WTC11 (cell line): Measurements from ENCODE around the gene CPNE5. TPM values are rescaled to one million over a fixed set of nuclear protein-coding genes. Genes with fewer than 3 reads are reported as not detected.
A peak's percentile ranks its signal among the peaks of the same experiment; 100 is the strongest.

ENCODE experiments used
- ATAC-seq: fragments of 200-7000 bp; cut with Tn5 transposase; 2 replicates; pipeline ENCODE4 v1.10.0; 2021; ENCODE audit warnings: mild to moderate bottlenecking, moderate library complexity
- CTCF ChIA-PET: fragments of 300-600 bp; sonication (Branson Sonifier 250); formaldehyde crosslinking; loops from one replicate; lab custom pipeline; 2021; ENCODE audit warnings: antibody characterized with exemption; lab: Charles Lee
- POLR2A ChIA-PET: fragments of 350-600 bp; sonication (Branson Sonifier 250); formaldehyde crosslinking; loops from one replicate; lab custom pipeline; 2021; ENCODE audit warnings: antibody characterized with exemption; lab: Charles Lee
- DNase-seq: peaks from one replicate; pipeline ENCODE4 v3.0.0; 2021; ENCODE audit warnings: low spot score
- H3K27ac Mint-ChIP-seq: 2 replicates; pipeline ENCODE4 v1.8.0; 2021; ENCODE audit warnings: mixed read lengths
- H3K27me3 Mint-ChIP-seq: 2 replicates; pipeline ENCODE4 v1.8.0; 2021; ENCODE audit warnings: low read depth, mild to moderate bottlenecking, moderate library complexity, mixed read lengths
- H3K36me3 Mint-ChIP-seq: 2 replicates; pipeline ENCODE4 v1.8.0; 2021; ENCODE audit warnings: mixed read lengths
- H3K4me1 Mint-ChIP-seq: 2 replicates; pipeline ENCODE4 v1.8.0; 2022; ENCODE audit warnings: mixed read lengths
- H3K4me3 Mint-ChIP-seq: 2 replicates; pipeline ENCODE4 v1.8.0; 2021; ENCODE audit warnings: mild to moderate bottlenecking, moderate library complexity, mixed read lengths
- H3K9me3 Mint-ChIP-seq: 2 replicates; pipeline ENCODE4 v1.8.0; 2021; ENCODE audit warnings: mixed read lengths
- ATF1 ChIP-seq: sonication (generic); formaldehyde crosslinking; IDR thresholded peaks from 2 replicates; pipeline ENCODE4 v1.8.1; 2023; ENCODE audit warnings: mild to moderate bottlenecking, moderate library complexity, missing genetic modification reagents
- ELF4 ChIP-seq: sonication (generic); formaldehyde crosslinking; IDR thresholded peaks from 2 replicates; pipeline ENCODE4 v1.8.1; 2022; ENCODE audit warnings: low read depth, mild to moderate bottlenecking, moderate library complexity, missing genetic modification reagents
- EMX1 ChIP-seq: fragments of 250-450 bp; sonication (Bioruptor Pico); IDR thresholded peaks from 2 replicates; pipeline ENCODE4 v1.8.0; 2021; ENCODE audit warnings: mild to moderate bottlenecking
- GTF2I ChIP-seq: fragments of 250-450 bp; sonication (Bioruptor Pico); conservative IDR thresholded peaks from 2 replicates; pipeline ENCODE4 v1.4.0; 2021; ENCODE audit warnings: mild to moderate bottlenecking
- NFYB ChIP-seq: sonication (generic); formaldehyde crosslinking; conservative IDR thresholded peaks from 2 replicates; pipeline ENCODE4 v1.8.0; 2022; ENCODE audit warnings: low read depth, missing genetic modification reagents
- NR3C1 ChIP-seq: sonication (generic); formaldehyde crosslinking; conservative IDR thresholded peaks from 2 replicates; pipeline ENCODE4 v1.8.1; 2023; ENCODE audit warnings: low read depth, mild to moderate bottlenecking, missing genetic modification reagents
- PRDM15 ChIP-seq: sonication (generic); formaldehyde crosslinking; IDR thresholded peaks from 2 replicates; pipeline ENCODE4 v1.8.0; 2022; ENCODE audit warnings: missing genetic modification reagents
- ZNF121 ChIP-seq: sonication (generic); formaldehyde crosslinking; IDR thresholded peaks from 2 replicates; pipeline ENCODE4 v1.8.0; 2023; ENCODE audit warnings: missing genetic modification reagents
- ZNF232 ChIP-seq: sonication (generic); formaldehyde crosslinking; IDR thresholded peaks from 2 replicates; pipeline ENCODE4 v1.8.0; 2022; ENCODE audit warnings: mild to moderate bottlenecking, missing genetic modification reagents
- ZNF263 ChIP-seq: sonication (generic); formaldehyde crosslinking; IDR thresholded peaks from 2 replicates; pipeline ENCODE4 v1.8.1; 2022; ENCODE audit warnings: low read depth, mild to moderate bottlenecking, moderate library complexity, missing genetic modification reagents
- ZNF423 ChIP-seq: fragments of 250-450 bp; sonication (Bioruptor Pico); IDR thresholded peaks from 2 replicates; pipeline ENCODE4 v2.1.2; 2022; ENCODE audit warnings: mild to moderate bottlenecking, moderate library complexity
- total RNA-seq: library from RNA; stranded (reverse); gene quantifications from 3 replicates; pipeline ENCODE4 v1.2.3, GENCODE V29; 2021
- TF ChIP-seq, protein P1 (sequence below): sonication (generic); formaldehyde crosslinking; IDR thresholded peaks from 2 replicates; pipeline ENCODE4 v1.8.1; 2023; ENCODE audit warnings: mild to moderate bottlenecking, missing genetic modification reagents, moderate library complexity
- TF ChIP-seq, protein P2 (sequence below): sonication (generic); formaldehyde crosslinking; IDR thresholded peaks from 2 replicates; pipeline ENCODE4 v1.8.1; 2022; ENCODE audit warnings: low read depth, mild to moderate bottlenecking, moderate library complexity, missing genetic modification reagents, borderline replicate concordance
- TF ChIP-seq, protein P3 (sequence below): sonication (generic); formaldehyde crosslinking; IDR thresholded peaks from 2 replicates; pipeline ENCODE4 v1.8.0; 2022; ENCODE audit warnings: mild to moderate bottlenecking, missing genetic modification reagents
- TF ChIP-seq, protein P4 (sequence below): fragments of 200-600 bp; IDR thresholded peaks from 2 replicates; pipeline ENCODE4 v1.8.0; 2022; ENCODE audit warnings: antibody characterized with exemption

The CPNE5 gene
- total RNA-seq, 1 experiment from 2014 or later = 0.44 TPM

- no peaks in the 10 kb centered on the region for H3K9me3 Mint-ChIP-seq
- DNase-seq = no peak
- H3K4me1 Mint-ChIP-seq = no peaks in the 10 kb centered on the region
- CTCF ChIA-PET = no interaction called here
- no peak overlapping the region for H3K27ac Mint-ChIP-seq
- TF ChIP-seq NFYB (no peak), GTF2I (0 out of 2 replicates have a peak, but pooled peaks have one; percentile 15), ZNF121 (CRISPR knock-in tag) (no peak), ATF1 (no peak)
- TF ChIP-seq, all 79 proteins: peak for 1
- Mint-ChIP-seq H3K36me3 (no peaks in the 10 kb centered on the region), H3K27me3 (no peaks in the 10 kb centered on the region), H3K4me3 (no peak overlapping the region)
- POLR2A ChIA-PET = no interaction called here
- no peak for ATAC-seq
Measured at GRCh38 chr6:36739947-36740817, 99.1 kb downstream of the CPNE5 start.

DNA sequence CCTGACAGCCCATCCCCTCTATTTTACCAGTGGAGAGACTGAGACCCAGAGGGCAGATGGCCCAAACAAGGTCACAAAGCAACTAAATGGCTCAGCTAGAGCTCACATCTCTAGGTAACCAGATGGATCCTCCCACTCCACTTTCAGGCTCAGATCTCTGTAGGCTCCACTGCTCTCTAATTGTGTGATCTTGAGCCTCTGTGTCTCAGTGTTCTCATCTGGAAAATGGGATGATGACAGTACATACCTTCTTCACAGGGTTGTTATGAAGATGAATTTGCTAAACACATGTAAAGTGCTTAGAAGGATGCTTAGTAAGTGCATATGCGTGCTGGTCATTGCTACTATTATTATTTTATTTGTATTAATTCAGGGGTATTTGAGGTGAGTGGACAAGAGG, 101.1 kb downstream of the CPNE5 start:
- DNase-seq (no peak), ATAC-seq (no peak)
- ChIA-PET POLR2A (no interaction called here), CTCF (no interaction called here)
- no peak for TF ChIP-seq NR3C1 (CRISPR knock-in tag)
- TF ChIP-seq EMX1 (CRISPR knock-in tag) = no peak
- TF ChIP-seq, protein P1, sequence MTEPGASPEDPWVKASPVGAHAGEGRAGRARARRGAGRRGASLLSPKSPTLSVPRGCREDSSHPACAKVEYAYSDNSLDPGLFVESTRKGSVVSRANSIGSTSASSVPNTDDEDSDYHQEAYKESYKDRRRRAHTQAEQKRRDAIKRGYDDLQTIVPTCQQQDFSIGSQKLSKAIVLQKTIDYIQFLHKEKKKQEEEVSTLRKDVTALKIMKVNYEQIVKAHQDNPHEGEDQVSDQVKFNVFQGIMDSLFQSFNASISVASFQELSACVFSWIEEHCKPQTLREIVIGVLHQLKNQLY = no peak
- TF ChIP-seq, protein P2, sequence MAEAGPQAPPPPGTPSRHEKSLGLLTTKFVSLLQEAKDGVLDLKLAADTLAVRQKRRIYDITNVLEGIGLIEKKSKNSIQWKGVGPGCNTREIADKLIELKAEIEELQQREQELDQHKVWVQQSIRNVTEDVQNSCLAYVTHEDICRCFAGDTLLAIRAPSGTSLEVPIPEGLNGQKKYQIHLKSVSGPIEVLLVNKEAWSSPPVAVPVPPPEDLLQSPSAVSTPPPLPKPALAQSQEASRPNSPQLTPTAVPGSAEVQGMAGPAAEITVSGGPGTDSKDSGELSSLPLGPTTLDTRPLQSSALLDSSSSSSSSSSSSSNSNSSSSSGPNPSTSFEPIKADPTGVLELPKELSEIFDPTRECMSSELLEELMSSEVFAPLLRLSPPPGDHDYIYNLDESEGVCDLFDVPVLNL (CRISPR knock-in tag) = no peak
- TF ChIP-seq ELF4 = no peak
- TF ChIP-seq, protein P3, sequence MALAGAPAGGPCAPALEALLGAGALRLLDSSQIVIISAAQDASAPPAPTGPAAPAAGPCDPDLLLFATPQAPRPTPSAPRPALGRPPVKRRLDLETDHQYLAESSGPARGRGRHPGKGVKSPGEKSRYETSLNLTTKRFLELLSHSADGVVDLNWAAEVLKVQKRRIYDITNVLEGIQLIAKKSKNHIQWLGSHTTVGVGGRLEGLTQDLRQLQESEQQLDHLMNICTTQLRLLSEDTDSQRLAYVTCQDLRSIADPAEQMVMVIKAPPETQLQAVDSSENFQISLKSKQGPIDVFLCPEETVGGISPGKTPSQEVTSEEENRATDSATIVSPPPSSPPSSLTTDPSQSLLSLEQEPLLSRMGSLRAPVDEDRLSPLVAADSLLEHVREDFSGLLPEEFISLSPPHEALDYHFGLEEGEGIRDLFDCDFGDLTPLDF (CRISPR knock-in tag) = no peak
- no peak for TF ChIP-seq ZNF232 (CRISPR knock-in tag)
- TF ChIP-seq, protein P4, sequence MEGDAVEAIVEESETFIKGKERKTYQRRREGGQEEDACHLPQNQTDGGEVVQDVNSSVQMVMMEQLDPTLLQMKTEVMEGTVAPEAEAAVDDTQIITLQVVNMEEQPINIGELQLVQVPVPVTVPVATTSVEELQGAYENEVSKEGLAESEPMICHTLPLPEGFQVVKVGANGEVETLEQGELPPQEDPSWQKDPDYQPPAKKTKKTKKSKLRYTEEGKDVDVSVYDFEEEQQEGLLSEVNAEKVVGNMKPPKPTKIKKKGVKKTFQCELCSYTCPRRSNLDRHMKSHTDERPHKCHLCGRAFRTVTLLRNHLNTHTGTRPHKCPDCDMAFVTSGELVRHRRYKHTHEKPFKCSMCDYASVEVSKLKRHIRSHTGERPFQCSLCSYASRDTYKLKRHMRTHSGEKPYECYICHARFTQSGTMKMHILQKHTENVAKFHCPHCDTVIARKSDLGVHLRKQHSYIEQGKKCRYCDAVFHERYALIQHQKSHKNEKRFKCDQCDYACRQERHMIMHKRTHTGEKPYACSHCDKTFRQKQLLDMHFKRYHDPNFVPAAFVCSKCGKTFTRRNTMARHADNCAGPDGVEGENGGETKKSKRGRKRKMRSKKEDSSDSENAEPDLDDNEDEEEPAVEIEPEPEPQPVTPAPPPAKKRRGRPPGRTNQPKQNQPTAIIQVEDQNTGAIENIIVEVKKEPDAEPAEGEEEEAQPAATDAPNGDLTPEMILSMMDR = no peak
- Mint-ChIP-seq H3K36me3 (no peaks in the 10 kb centered on the region), H3K27me3 (no peaks in the 10 kb centered on the region), H3K4me3 (no peak overlapping the region), H3K4me1 (peaks cover 6% of the 10 kb centered on the region), H3K9me3 (no peaks in the 10 kb centered on the region), H3K27ac (no peak overlapping the region)

GRCh38 chr6:36737043-36737785, 102.0 kb downstream of the CPNE5 start:
- Mint-ChIP-seq H3K27ac (no peak overlapping the region), H3K9me3 (no peaks in the 10 kb centered on the region), H3K36me3 (no peaks in the 10 kb centered on the region)
- ATAC-seq = no peak
- TF ChIP-seq PRDM15 (CRISPR knock-in tag) = no peak
- TF ChIP-seq ZNF263 (CRISPR knock-in tag) = no peak
- no peak for TF ChIP-seq ZNF423
- TF ChIP-seq, all 79 proteins: peak for 0
- POLR2A ChIA-PET = no interaction called here
- Mint-ChIP-seq H3K27me3 (no peaks in the 10 kb centered on the region), H3K4me1 (peaks cover 6% of the 10 kb centered on the region), H3K4me3 (no peak overlapping the region)
- CTCF ChIA-PET = interaction anchor here (0.8 kb wide), 1 partner anchor 22 kb away, joined by 3 read pairs; no protein-coding TSS in a partner anchor
- no peak for DNase-seq
